Epithelial cell of proximal tubule (primary cell): ENCODE measurements around the gene UBE2K. TPM values are rescaled to one million over a fixed set of nuclear protein-coding genes. Genes with fewer than 3 reads are reported as not detected.
"Not testable (repeated sequence)": the region's sequence is repeated elsewhere in the genome, so short reads cannot be mapped to it uniquely, and the experiment has no call there.

Experiments used
- DNase-seq: peaks from one replicate; pipeline ENCODE4 v3.0.0-alpha.2; 2011; ENCODE audit warnings: low read depth
- H3K4me3 ChIP-seq: 2 replicates; pipeline ENCODE4 v1.5.1; 2011; ENCODE audit warnings: low read depth, mild to moderate bottlenecking, low read length
- CTCF ChIP-seq: conservative IDR thresholded peaks from 2 replicates; pipeline ENCODE4 v1.5.1; 2012; ENCODE audit warnings: low read depth, mild to moderate bottlenecking, low read length
- total RNA-seq: library from RNA; depleted of rRNA; stranded (reverse); fragments of >200 nt; gene quantifications from 2 replicates; pipeline ENCODE4 v1.2.3, GENCODE V29; 2015

UBE2K gene
- total RNA-seq, 1 donor from 2014 or later = 26.1 TPM

- no peak for DNase-seq
- peak overlapping the region; percentile 93 for H3K4me3 ChIP-seq
- TF ChIP-seq CTCF = no peak
Measured at GRCh38 chr4:39699687-39700409, 1.9 kb downstream of the UBE2K start.

GRCh38 chr4:39700554-39700953 is 2.6 kb downstream of the UBE2K start:
- no peak for TF ChIP-seq CTCF
- DNase-seq = no peak
- peak overlapping the region; percentile 93 for H3K4me3 ChIP-seq

- H3K4me3 ChIP-seq = no peak overlapping the region
- no peak for DNase-seq
- TF ChIP-seq CTCF = no peak
Measured at GRCh38 chr4:39702716-39703115, 4.8 kb downstream of the UBE2K start.

- not testable (repeated sequence) for H3K4me3 ChIP-seq, DNase-seq
Measured at GRCh38 chr4:39704789-39705188, 6.9 kb downstream of the UBE2K start.

- peak; percentile 68 for DNase-seq
- no peak for TF ChIP-seq CTCF
- no peak overlapping the region for H3K4me3 ChIP-seq
Measured at GRCh38 chr4:39706334-39706733, 8.4 kb downstream of the UBE2K start.

- no peak for DNase-seq
- TF ChIP-seq CTCF = no peak
- no peak overlapping the region for H3K4me3 ChIP-seq
Measured at GRCh38 chr4:39706741-39707511, 9.0 kb downstream of the UBE2K start.

- H3K4me3 ChIP-seq = no peak overlapping the region
- TF ChIP-seq CTCF = no peak
- no peak for DNase-seq
Measured at GRCh38 chr4:39710098-39710896, 12.4 kb downstream of the UBE2K start.
